Keratinocyte (primary cell): ENCODE results near the gene DCAF11. TPM values are rescaled to one million over a fixed set of nuclear protein-coding genes. Genes with fewer than 3 reads are reported as not detected.

Source experiments
- DNase-seq: peaks from one replicate; pipeline ENCODE4 v3.0.0-alpha.2; 2011; ENCODE audit warnings: low read depth, missing footprints, low spot score
- FAIRE-seq: peaks from 2 replicates; lab custom pipeline; 2011; peaks lifted over from hg19 to GRCh38; lab: Jason Lieb, UNC
- H2AFZ ChIP-seq: 2 replicates; pipeline ENCODE4 v1.6.0; 2012; ENCODE audit warnings: low read length, control low read depth, inconsistent platforms; ENCODE audit not compliant: control insufficient read depth
- H3K27ac ChIP-seq: 2 replicates; pipeline ENCODE4 v1.5.1; 2011; ENCODE audit warnings: low read length; ENCODE audit not compliant: control insufficient read depth, insufficient read depth
- H3K27me3 ChIP-seq: 3 replicates; pipeline ENCODE4 v1.6.0; 2011; ENCODE audit warnings: low read length; ENCODE audit not compliant: control insufficient read depth, insufficient read depth; ENCODE audit errors: extremely low read depth
- H3K36me3 ChIP-seq, 2 experiments: 2 replicates in 1 of 2; 3 replicates in 1 of 2; pipeline ENCODE4 v1.5.1; 2011; ENCODE audit warnings: low read length in 2 of 2, mild to moderate bottlenecking in 1 of 2; ENCODE audit not compliant: control insufficient read depth in 2 of 2, insufficient read depth in 2 of 2; ENCODE audit errors: extremely low read depth in 1 of 2
- H3K4me1 ChIP-seq: 3 replicates; pipeline ENCODE4 v1.5.1; 2011; ENCODE audit warnings: low read length; ENCODE audit not compliant: control insufficient read depth, insufficient read depth; ENCODE audit errors: extremely low read depth
- H3K4me2 ChIP-seq: 3 replicates; pipeline ENCODE4 v1.6.0; 2011; ENCODE audit warnings: low read depth, low read length; ENCODE audit not compliant: control insufficient read depth, insufficient read depth; ENCODE audit errors: extremely low read depth
- H3K4me3 ChIP-seq, 3 experiments: fragments of 200-600 bp in 1 of 3; sonication (generic) in 1 of 3; 2 replicates in 2 of 3; 3 replicates in 1 of 3; pipeline ENCODE4 v1.5.1; 2011 to 2016; ENCODE audit warnings: low read length in 3 of 3, mild to moderate bottlenecking in 3 of 3, control low read depth in 2 of 3, inconsistent platforms in 1 of 3, low read depth in 1 of 3, mixed read lengths in 1 of 3, mixed run types in 1 of 3, moderate library complexity in 1 of 3; ENCODE audit not compliant: control insufficient read depth in 2 of 3, insufficient read depth in 2 of 3; ENCODE audit errors: extremely low read depth in 1 of 3
- H3K79me2 ChIP-seq: 2 replicates; pipeline ENCODE4 v1.6.0; 2012; ENCODE audit warnings: low read length; ENCODE audit not compliant: control insufficient read depth, insufficient read depth
- H3K9ac ChIP-seq: 3 replicates; pipeline ENCODE4 v1.6.0; 2011; ENCODE audit warnings: low read length; ENCODE audit not compliant: control insufficient read depth, insufficient read depth; ENCODE audit errors: extremely low read depth
- H3K9me1 ChIP-seq: 3 replicates; pipeline ENCODE4 v1.6.0; 2011; ENCODE audit warnings: low read length; ENCODE audit not compliant: control insufficient read depth, insufficient read depth; ENCODE audit errors: extremely low read depth
- H3K9me3 ChIP-seq: 2 replicates; pipeline ENCODE4 v1.5.1; 2012; ENCODE audit warnings: low read depth, low read length; ENCODE audit not compliant: control insufficient read depth
- H4K20me1 ChIP-seq: 3 replicates; pipeline ENCODE4 v1.6.0; 2011; ENCODE audit warnings: low read length; ENCODE audit not compliant: control insufficient read depth, insufficient read depth; ENCODE audit errors: extremely low read depth
- CTCF ChIP-seq, 3 experiments: IDR thresholded peaks in 1 of 3; conservative IDR thresholded peaks in 1 of 3; optimal IDR thresholded peaks in 1 of 3; 2 replicates in 2 of 3; 3 replicates in 1 of 3; pipeline versions ENCODE3 to v1.5.1; 2011; ENCODE audit warnings: low read length in 3 of 3, mild to moderate bottlenecking in 3 of 3, moderate library complexity in 2 of 3, control low read depth in 1 of 3, inconsistent platforms in 1 of 3; ENCODE audit not compliant: insufficient read depth in 2 of 3; ENCODE audit errors: extremely low read depth in 1 of 3
- EZH2 ChIP-seq: IDR thresholded peaks from one replicate; pipeline ENCODE4 v1.6.1; 2012; ENCODE audit warnings: inconsistent platforms, mild to moderate bottlenecking, low read length, moderate library complexity
- dilution Hi-C: fragments of 300-500 bp; cut with MboI; formaldehyde crosslinking; loops from one replicate; pipeline ENCODE4 v1.7.0; 2020; ENCODE audit warnings: low sequenced_read_pairs; ENCODE audit not compliant: extremely low pct_ligation_motif_present
- polyA plus RNA-seq, 5 experiments: library from polyadenylated mRNA; depleted of rRNA in 3 of 5; stranded (reverse) in 3 of 5; stranded (forward) in 1 of 5; unstranded in 1 of 5; fragments of >200 nt; gene quantifications; 1 replicate in 1 of 5; 2 replicates in 3 of 5; 3 replicates in 1 of 5; pipeline versions ENCODE4 v1.2.1 to v1.2.3, GENCODE V29; 2011 to 2012; ENCODE audit warnings: missing spikeins in 2 of 5, low read depth in 1 of 5, low replicate concordance in 1 of 5

The DCAF11 gene
- polyA plus RNA-seq, 1 donor (not counting 4 experiments of a cell fraction or from before 2014, with no cell fraction given), result 25.9 TPM

GRCh38 chr14:24078146-24078545 is 36.4 kb upstream of the DCAF11 start:
- Histone ChIP-seq H4K20me1 (no peaks in the 10 kb centered on the region), H2AFZ (no peak overlapping the region), H3K27ac (no peak overlapping the region), H3K36me3 (no peaks in the 10 kb centered on the region), H3K4me2 (no peak overlapping the region), H3K79me2 (no peaks in the 10 kb centered on the region), H3K9me3 (no peaks in the 10 kb centered on the region), H3K27me3 (peaks cover 24% of the 10 kb centered on the region), H3K9me1 (no peaks in the 10 kb centered on the region), H3K4me3 (no peak overlapping the region), H3K4me1 (peaks cover 5% of the 10 kb centered on the region), H3K9ac (no peak overlapping the region)
- dilution Hi-C loops, result no loop called here
- DNase-seq, result no peak
- FAIRE-seq, result no peak
- TF ChIP-seq EZH2 (no peak), CTCF (optimal IDR thresholded peaks at IDR 0.05 in 1 of 3, IDR thresholded peaks at IDR 0.05 in 1 of 3, conservative IDR thresholded peaks at IDR 0.05 in 1 of 3; ENCODE audit: extremely low read depth in 1 of 3, insufficient read depth in 2 of 3, low read length in 3 of 3) (no peak)

- no peak for FAIRE-seq
- Histone ChIP-seq H4K20me1 (no peaks in the 10 kb centered on the region), H3K4me2 (no peak overlapping the region), H3K4me3 (no peak overlapping the region), H3K9me1 (no peaks in the 10 kb centered on the region), H3K27me3 (peaks cover 14% of the 10 kb centered on the region), H3K4me1 (peaks cover 5% of the 10 kb centered on the region), H3K79me2 (no peaks in the 10 kb centered on the region), H3K9ac (no peak overlapping the region), H3K9me3 (no peaks in the 10 kb centered on the region), H3K27ac (no peak overlapping the region), H3K36me3 (no peaks in the 10 kb centered on the region), H2AFZ (no peak overlapping the region)
- no peak for DNase-seq
- TF ChIP-seq EZH2 (no peak), CTCF (optimal IDR thresholded peaks at IDR 0.05 in 1 of 3, IDR thresholded peaks at IDR 0.05 in 1 of 3, conservative IDR thresholded peaks at IDR 0.05 in 1 of 3; ENCODE audit: extremely low read depth in 1 of 3, insufficient read depth in 2 of 3, low read length in 3 of 3) (no peak)
- dilution Hi-C loops, result no loop called here
Measured at GRCh38 chr14:24079491-24080141, 35.0 kb upstream of the DCAF11 start.
